RKO (cell line): ENCODE data around the gene CCNY.

Experiments used
- DNase-seq: peaks from one replicate; pipeline ENCODE4 v3.0.0-alpha.2; 2016; ENCODE audit warnings: low spot score

CCNY gene

GRCh38 chr10:35452847-35453246 lies 116.5 kb downstream of the CCNY start:
- DNase-seq: no peak

DNA sequence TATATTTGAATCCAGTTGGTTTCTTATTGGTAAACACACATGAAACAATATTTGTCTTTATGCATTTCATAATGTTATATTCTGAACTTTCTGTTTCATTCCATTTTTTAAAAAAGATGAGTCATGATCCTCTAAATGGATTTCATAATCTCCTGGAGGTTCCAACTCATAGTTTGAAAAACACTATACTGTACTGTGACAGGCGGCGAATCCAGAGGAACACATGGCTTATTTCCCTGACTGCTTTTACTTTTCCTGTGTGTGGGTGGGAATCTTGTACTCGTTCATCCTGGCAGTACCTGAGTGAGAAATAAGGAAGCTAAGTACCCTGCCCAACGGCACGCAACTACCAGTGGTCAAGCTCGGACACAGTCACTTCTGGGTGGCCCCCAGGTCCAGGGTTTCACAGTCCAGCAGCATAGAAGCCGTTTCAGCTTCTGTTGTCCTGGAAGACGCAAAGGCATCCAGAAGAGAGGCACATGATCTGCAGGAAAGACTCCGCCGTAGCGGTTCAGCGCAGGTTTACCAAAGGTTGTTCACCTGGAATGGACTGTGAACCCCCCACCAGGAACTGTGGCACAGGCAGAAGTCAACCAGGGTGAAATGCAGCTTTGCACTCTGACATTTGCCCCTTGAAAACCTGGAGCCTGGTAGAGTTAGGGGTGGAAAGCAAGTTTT lies 117.7 kb downstream of the CCNY start:
- peak; percentile 19 for DNase-seq

DNA sequence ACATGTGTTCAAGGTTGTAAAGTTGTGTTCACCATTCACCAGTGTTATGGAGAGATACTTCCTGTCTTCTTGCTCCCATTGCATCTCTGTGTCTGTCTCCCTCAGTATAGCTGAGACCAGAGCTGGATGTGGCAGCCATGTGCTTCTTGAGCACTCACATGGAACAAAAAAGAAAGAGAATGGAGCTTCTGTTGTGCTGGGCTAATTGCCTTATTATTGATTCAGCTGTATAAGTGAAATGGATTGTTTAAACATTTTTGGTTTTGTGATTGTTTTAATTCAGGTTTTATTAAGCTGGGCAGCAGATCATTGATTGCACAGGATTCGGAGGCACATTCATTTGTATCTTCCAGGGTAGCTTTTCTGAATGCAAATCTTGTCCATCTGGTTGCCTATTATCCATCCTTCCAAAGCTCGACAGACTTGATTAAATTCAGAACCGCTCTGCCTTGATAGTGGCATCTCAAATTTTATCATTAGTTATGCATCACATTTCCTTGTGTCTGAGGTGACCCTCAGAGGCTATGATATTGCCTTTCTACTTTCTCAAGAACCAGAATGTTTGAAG lies 119.9 kb downstream of the CCNY start:
- DNase-seq: no peak

DNA sequence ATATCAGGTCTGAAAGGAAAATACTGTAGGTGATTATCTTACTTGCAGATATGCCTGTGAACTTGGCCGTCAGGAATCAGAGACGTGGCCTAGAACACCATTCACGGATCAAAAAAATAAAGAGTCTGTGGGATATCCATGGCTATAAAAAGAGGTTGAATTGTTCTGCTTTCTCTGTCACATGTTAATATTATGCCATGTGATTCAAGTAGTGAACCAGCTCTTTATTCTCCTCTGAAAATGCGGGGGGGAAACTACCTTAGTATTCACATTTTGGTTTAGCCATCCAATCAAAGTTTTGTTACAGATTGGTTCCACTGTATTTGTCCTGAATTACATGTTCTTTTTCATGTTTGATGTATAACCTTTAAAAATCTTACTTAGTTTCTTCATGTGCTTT lies 120.5 kb downstream of the CCNY start:
- no peak for DNase-seq

GRCh38 chr10:35458500-35459448 lies 122.5 kb downstream of the CCNY start:
- DNase-seq: no peak

DNA sequence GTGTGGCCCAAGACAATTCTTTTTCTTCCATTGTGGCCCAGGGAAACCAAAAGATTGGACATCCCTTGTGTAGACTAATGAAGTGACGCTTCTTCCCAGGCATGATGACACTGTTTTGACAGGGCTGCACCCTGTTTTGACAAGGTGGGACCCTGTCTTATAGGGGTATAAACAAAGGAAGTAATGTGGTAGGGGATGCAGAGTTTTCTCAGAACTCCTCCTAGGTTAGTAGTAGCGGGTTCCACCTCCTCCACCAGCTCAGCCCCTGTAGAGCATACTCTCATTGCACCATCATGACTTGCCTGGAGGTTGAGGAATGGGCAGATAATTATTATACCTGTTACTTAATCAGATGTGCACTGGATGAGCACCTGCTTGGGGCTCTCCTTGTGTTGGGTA lies 123.1 kb downstream of the CCNY start:
- DNase-seq: no peak

GRCh38 chr10:35460852-35461460 lies 124.6 kb downstream of the CCNY start:
- DNase-seq: no peak

DNA sequence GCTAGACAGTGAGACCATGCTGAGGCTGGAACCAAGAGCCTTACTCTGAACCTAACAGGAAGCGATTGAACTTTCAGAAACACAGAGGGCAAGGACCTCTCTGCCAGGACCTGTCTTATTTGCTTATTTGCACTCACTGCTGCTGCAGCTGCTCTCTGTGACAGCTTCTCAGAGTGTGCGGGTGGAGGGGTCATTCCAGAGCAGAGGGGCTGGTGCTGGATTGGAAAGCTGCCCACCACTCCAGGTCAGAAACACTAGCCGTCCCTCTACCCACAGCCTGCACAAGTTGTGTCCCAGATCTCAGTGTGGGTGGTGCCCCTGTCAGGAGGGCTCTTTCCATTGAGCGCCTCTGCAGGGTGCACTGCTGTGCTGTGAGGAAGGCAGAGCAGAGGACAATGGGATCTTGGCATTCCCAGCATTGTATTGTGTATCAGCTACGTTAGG lies 126.2 kb downstream of the CCNY start:
- no peak for DNase-seq

DNA sequence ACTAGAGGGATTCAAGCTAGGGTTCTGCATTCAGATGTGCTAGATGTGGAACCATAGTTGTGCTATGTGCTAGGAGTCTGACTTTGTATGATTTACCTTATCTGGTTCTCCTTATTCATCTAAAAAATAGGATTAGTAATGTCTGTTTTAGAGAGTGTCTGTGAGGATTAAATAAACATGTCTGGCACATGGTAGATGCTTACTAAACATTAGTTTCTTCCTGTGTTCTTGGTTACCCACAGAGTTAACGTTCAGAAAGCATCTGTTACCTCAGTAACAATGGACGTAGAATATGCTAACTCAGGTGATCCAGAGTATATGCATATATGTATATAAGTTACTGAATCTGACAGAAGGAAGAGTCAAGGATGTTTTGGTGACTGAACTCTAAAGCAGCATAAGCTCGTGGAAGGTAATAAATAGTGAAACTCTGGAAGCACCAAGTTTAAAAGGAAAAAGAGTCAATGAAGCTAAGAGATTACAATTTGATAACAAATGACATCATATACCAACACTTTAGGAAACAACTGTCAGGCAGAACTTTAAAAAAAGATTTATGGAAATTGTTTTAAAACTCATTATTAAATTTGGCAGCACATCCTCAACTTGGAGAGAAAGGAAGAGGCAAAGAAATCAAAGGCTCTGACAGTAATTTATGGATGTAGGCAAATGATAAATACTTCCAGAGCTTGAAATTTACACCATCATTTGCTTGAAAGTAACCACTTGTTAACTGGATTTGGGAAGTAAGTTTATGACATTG lies 127.0 kb downstream of the CCNY start:
- no peak for DNase-seq

DNA sequence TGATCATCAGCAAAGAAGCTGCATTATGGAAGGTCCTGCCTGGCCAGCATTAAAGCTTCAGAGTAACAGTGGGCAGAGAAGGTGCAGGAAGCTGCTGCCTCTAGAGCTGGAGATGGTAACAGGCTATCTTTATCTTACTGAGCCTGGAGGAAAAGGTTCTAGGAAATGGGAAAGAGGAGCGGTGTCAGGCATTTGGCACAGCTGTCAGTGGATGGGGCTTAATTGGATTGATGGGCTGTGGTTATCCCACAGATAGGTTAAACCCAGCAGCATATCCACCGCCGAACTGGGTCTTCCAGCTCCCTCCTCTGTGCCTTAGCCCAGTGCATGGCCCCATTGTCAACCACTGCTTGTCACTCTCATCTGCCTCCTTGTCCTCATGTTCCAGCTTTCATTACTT lies 127.6 kb downstream of the CCNY start:
- DNase-seq: no peak

GRCh38 chr10:35464825-35465456 lies 128.6 kb downstream of the CCNY start:
- no peak for DNase-seq

GRCh38 chr10:35465673-35466072 lies 129.4 kb downstream of the CCNY start:
- no peak for DNase-seq

GRCh38 chr10:35466170-35466569 lies 129.9 kb downstream of the CCNY start:
- no peak for DNase-seq

DNA sequence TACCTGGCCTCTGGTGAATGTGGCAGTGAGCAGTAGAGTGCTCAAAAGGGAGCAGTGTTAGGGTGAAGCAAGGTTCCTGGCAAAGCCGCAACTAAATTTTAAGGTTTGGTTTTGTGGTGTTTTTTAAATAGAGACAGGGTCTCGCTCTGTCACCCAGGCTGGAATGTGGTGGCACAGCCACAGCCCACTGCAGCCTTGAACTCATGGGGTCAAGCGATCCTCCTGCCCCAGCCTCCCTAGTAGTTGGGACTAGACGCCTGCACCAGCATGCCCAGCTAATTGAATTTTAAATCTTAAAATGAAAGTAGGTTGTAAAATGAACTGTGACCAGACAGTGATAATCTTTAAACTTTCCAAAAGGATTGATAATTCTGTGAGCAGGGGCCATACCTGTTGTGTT lies 130.4 kb downstream of the CCNY start:
- no peak for DNase-seq

DNA sequence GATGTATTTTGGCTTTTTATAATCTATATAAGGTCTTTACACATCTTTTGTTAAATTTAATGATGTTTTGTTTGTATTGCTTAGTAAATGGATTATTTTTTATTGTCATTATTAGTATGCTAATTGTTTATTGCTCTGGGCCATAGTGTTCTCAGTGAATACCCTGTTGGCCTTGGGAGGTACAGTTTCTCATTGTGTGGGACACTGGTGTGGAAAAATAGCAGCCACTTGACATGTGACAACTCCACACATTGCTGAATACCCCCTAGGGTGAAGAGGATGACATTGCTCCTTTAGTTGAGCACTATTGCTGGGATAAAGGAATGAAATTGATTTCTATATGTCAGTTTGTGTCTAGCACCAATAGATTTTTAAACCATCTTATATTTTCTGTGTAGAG lies 130.9 kb downstream of the CCNY start:
- no peak for DNase-seq

- DNase-seq: no peak
These were observed 134.1 kb downstream of the CCNY start for GRCh38 chr10:35470248-35470924.

- DNase-seq: no peak
These were observed 134.6 kb downstream of the CCNY start for GRCh38 chr10:35470925-35471315.

GRCh38 chr10:35471435-35471834 lies 135.1 kb downstream of the CCNY start:
- DNase-seq: no peak

- no peak for DNase-seq
These were observed 143.8 kb downstream of the CCNY start for GRCh38 chr10:35480142-35480541.

DNA sequence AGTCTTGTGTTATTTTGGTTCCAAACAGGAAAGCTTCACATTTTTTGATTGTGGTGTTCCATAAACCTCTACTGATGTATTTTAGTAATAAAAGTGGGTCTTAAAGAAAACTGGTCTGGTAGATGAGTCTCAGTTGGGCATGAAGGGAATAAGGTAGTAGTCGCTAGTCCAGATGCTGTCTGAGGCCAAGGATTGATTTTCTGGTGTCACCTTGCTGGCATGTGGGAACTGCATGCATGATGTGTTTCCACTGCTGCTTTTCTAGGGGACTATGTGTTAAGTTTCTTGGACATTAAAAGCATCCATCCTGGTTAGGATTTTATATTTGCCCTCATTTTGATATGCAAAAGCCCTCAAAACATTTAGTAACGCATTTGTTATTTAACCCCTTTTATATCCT lies 145.1 kb downstream of the CCNY start:
- no peak for DNase-seq
